Measurements from ENCODE around the gene EEFSEC.
A peak's percentile ranks its signal among the peaks of the same experiment; 100 is the strongest.

EEFSEC gene

GRCh38 chr3:128320551-128321340 lies 167.5 kb downstream of the EEFSEC start:
- DNase-seq, result no peak

DNA sequence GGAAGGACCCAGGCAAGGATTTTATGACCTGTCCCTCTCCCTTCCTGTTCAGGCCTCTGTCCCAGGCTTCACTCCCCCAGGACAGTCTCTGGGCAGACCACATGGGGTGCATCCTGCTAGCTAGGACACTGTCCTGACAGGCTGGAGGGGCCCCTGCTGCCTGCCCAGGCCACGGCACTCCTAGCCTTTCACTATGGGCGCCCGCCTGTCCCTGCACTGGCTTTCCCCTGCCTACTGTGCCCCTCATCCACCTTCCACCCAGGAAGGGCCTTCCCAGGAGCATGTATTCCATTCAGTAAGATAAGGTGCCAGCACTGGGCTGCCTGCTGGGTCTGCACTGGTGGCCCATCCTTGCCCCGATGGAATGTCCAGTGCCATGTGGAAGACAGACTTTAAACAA lies 168.1 kb downstream of the EEFSEC start:
- no peak for DNase-seq

DNA sequence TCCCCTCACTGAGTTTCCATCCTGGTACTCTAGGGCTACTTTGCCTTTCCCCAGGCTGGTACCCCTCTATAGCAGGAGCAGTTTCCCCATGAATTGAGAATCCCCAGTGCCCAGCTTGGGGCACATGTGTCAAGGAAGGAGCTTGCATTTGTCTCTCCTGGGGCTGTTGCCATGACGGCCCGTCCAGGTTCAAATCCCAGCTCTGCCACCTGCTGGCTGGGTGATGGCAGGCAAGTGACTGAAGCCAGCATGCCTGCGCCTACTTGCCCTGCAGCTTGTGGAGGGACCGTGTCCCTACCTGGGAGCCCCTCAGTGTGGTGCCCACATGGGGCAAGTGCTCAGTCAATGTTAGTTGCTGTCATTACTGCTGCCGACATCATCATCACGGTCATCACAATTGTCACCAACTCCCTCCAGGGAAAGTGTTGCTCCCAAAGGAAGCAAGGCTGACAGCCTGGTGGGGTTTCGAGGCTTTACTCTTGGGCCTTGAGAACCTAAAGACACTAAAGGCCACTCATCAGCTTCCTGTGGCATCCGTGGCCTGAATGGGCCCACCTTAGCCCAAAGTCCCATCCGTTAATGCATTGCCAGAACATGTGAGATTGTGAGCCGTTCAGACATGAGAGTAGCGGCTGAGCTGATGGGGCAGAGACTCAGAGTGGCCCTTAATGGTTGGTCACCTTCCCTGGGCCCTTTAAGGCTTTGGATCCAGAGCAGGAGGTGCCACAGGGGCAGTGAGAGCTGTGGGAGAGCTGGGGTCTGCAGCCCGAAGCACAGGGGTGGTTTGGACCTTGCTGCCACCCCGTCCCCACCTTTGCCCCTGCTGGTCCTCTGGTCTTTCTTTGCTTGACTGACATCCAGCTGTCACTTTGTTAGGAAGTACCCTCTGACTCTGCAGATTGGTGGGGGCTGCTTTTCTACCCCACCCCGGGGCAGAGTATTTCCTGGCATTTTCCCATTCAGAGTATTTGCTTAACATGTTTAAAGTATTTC lies 169.0 kb downstream of the EEFSEC start:
- peak; percentile 10 for DNase-seq

GRCh38 chr3:128323206-128324081 lies 170.2 kb downstream of the EEFSEC start:
- DNase-seq, result no peak

- DNase-seq, result no peak
Measured at GRCh38 chr3:128324911-128325592, 171.8 kb downstream of the EEFSEC start.

DNA sequence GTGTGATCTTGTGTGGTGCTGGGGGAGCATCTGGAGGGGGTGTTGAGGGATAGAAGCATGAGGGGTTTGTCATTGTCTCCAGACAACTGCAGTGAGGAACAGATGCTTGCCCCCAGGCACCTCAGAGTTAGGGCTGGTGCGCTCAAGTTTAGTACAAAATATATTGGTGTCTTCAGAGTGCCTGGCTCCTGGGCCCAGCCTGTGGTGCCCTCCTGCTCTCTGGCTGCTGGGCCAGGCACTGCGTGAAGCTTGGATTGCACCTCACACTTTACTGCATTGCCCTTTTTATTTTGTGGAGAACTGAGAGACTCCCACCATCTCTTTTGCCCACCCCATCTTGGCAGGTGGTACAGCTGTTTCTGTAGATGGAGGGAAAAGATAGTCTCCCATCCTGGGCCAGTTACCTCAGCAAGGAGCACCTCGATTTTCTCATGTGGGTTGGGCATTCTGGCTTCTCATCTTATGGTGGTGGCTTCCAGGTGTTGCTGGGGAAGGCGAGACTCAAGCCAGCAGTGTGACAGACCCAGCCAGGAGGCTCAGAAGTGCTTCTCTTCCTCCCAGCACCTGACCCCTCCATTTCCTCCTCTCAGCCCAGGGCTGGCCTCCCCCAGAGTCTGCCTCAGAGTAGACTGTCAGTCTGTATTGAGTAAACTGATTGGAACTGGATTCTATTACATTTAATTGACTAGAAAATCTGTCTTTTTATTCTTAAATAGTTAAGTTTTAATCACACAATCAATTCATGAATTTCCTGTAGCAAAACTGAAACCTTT lies 173.0 kb downstream of the EEFSEC start:
- DNase-seq, result no peak

- DNase-seq, result no peak
Measured at GRCh38 chr3:128327606-128328031, 174.3 kb downstream of the EEFSEC start.

GRCh38 chr3:128328546-128329458 lies 175.5 kb downstream of the EEFSEC start:
- no peak for DNase-seq

DNA sequence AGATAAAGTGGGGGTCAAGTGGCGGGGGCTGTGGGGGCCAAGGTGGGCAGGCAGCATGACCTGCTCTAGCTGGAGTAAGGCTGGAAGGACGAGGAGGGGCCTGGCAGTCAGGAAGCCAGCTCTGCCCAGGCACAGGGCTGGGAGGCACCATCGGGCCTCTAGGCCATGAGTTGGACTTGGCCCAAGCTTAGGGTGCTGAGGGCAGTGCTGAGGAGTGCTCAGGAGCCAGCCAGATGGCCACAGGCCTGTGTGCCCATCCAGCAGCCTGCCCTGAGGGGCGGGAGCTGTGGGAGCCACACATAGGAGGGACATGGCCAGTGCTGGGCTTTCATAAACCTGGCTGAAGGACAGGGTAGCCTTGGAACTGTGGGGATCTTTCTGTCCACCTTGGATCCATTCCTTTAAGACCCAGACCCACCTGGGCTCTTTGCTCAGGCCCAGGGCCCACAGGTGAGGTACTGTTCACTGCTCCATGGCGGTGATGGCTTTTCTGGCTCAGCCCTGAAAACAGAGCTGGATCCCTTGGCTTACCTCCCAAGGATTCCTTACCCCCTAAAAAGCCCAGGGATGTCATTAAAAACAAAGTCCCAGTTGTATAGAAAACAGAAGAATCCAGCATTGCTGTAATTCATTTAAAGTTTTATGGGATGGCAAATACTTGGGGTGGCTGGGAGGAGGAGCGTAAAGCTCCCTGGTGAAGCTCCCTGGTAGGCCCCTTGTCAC lies 176.4 kb downstream of the EEFSEC start:
- DNase-seq, result no peak

- DNase-seq, result no peak
Measured at GRCh38 chr3:128330214-128330842, 177.0 kb downstream of the EEFSEC start.

DNA sequence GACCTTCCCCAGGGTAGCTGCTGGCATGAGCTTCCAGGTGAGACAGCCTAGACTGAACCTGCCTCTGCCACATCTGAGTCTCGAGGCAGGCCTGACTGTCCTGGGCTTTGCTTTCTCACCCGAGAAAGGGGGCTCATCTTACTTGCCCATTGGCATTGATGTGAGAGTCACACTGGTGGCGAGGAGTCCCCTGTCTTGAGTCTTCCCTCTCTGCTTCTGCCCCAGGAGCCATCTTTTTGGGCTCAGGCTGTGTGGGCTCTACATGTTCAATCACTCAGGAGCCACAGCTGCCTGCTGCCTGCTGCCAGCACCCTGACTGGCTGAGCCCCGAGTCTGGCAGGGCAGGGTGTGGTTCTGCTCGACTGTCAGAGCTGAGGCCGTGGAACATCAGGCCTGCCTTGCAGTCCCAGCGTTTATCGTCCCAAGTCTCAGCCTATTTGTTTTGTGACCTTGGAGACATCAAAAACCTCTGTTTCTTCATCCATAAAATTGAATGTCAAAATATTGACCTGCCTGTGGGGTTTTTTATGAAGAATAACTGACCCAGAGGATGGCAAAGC lies 180.9 kb downstream of the EEFSEC start:
- no peak for DNase-seq

- DNase-seq, result no peak
Measured at GRCh38 chr3:128334766-128335165, 181.5 kb downstream of the EEFSEC start.

DNA sequence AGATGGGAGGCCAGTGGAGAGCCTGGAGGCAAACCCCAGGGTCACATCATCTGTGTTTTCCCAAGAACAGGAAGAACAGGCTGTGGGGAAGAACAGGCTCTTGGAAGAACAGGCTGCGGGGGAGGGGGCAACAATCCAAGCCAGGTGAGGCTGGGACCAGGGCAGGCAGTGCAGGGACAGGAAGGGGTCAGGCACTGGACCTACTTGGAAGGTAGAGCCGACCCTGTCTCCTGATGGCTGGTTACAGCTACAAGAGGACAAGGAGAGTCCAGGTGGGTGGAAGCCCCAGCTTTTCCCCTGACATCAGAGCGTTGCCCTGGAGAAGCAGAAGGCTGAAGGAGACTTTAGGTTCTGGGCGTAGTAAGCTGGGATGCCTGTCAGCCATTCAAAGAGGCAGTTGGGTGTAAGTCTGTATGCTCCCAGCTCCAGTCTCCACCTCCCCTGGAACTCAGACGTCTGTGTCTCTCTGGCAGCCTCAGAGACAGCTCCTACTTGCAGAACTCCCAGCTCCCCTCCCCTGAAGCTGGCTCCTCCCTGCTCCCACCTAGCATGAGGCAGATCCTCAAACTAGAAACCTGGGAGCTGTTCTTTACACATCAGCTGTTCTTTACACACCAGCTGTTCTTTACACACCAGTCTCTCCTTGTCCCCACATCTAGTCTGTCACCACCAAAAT lies 182.5 kb downstream of the EEFSEC start:
- DNase-seq, result no peak

DNA sequence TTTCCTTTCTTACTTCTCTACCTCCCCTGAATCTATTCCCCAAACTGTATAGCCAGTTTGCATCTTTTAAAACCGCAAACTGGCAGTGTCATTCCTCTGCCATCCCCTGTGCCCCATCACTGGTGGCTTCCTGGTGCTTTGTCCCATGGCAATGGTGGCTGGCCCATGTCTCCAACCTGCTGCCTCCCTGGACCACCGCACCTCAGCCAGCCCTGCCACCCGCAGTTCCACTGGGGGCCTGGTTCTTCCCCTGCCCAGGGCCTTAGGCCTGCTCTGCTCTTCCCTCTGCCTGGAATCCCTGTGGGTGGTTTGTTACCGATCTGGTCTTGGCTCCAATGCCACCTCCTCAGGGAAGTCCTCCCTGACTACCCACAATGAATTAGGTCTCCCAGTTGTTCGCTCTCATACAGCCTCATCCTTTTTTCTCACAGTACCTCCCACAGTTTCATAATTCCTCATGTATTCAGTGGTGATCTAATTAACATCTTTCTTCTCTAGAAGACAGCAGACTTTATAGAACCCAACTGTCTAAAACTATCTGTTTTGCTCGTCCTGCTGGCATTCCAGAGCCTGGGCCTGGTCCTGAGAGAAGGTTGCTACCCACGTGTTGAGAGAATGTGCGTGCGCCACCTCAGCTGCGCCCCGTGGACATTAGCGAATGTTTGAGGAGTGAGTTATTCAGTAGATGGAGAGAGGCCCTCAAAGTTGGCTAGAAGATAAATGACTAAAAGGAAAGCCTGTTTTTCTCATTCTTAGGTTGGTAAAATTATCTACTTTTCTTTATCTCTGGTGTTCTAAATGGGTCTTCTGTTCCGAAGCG lies 183.3 kb downstream of the EEFSEC start:
- DNase-seq, result no peak

DNA sequence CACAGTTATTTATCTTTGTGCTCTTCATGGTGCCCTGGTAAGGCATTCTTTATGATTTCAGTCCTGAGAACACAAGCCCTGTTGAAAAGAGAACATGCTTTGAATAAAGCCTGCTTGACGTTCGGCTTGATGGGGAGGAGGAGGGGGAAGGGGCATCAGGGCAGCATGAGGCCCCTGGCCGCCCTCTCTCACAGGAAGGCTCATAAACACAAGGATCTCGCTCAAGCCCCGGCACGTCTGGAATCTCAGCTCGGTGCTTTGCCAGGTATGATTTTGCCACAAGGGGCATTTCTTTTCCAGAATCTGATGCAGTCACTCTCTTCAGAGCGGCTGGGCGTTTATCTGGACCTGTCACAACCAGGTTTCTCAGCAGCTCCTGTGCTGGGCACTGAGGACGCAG lies 184.0 kb downstream of the EEFSEC start:
- DNase-seq, result peak; percentile 12

DNA sequence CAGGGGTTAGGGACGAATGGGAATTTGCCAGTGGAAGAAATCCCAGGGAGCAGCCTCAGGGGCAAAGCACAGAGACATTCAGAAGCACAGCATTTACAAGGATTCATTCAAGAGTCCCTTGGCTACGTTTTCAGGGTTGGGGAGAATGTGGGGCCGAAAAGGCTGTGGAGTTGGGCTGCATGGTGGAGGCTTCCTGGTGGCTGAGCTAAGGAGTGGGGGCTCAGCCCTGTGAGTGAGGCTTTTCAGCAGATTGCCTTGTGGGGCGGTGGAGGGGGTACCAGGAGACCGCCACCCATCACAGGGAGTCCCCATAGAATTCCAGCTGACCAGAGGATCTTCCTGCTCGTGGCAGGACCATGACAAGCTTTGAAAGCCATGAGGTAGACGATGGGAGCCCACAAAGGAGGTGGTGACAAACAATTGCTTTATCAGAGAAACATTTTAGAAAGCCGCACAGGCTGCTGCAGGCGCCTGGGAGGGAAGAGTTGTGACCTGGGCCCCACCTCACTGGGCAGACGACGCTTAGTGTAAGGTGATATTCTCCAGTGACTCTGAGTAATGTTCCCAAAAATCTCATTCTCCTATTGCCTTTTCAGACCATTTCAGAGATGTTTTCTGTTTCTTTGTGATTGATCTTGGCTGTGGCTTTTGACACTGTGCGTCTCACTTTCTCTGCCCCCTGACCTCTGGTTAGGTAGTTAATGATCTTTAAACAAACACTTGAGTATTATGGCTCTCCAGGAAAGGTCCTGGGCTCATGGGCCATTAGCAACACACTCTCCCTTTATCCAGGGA lies 185.5 kb downstream of the EEFSEC start:
- DNase-seq, result no peak
